HepG2 (cell line): Measurements from ENCODE around the gene KHK. TPM values are rescaled to one million over a fixed set of nuclear protein-coding genes. Genes with fewer than 3 reads are reported as not detected.

ENCODE experiments used
- ATAC-seq: fragments of 200-7000 bp; cut with Tn5 transposase; 3 replicates; pipeline ENCODE4 v1.9.1; 2020; ENCODE audit warnings: mild to moderate bottlenecking, moderate library complexity
- BruUV-seq: library from RNA; stranded (reverse); fragments of 400-500 nt; replicated peaks from 2 replicates; lab custom pipeline; 2021; lab: Mats Ljungman, UMichigan
- CTCF ChIA-PET: fragments of 300-600 bp; formaldehyde crosslinking; extraction: SDS; loops from one replicate; lab custom pipeline; 2021; ENCODE audit warnings: low total read pairs, inconsistent platforms, low intra/inter-chr PET ratio; lab: Yijun Ruan, JAX
- POLR2A ChIA-PET: fragments of 350-600 bp; sonication (Branson Sonifier 250); formaldehyde crosslinking; loops from one replicate; lab custom pipeline; 2020; ENCODE audit warnings: antibody characterized with exemption, inconsistent platforms; lab: Yijun Ruan, JAX
- DNase-seq: peaks from one replicate; pipeline ENCODE4 v3.0.0-alpha.2; 2015; ENCODE audit warnings: low spot score
- FAIRE-seq: peaks from 3 replicates; lab custom pipeline; 2011; peaks lifted over from hg19 to GRCh38; lab: Jason Lieb, UNC
- H2AFZ ChIP-seq: one replicate; pipeline ENCODE4 v1.6.1; 2011; ENCODE audit warnings: low read length, inconsistent platforms
- H3K27ac ChIP-seq: fragments of 300-600 bp; 3 replicates; pipeline ENCODE4 v1.8.0; 2011; ENCODE audit warnings: mixed run types, mild to moderate bottlenecking, mixed read lengths, low read length, inconsistent platforms; ENCODE audit not compliant: insufficient read depth; ENCODE audit errors: extremely low read length
- H3K27me3 ChIP-seq, 2 experiments: fragments of 200-600 bp in 1 of 2; 2 replicates in 1 of 2; 3 replicates in 1 of 2; pipeline versions ENCODE4 v1.6.0 to v1.8.0; 2011; ENCODE audit warnings: low read length in 2 of 2, mild to moderate bottlenecking in 2 of 2, moderate library complexity in 2 of 2, inconsistent platforms in 1 of 2; ENCODE audit not compliant: insufficient read depth in 2 of 2, control insufficient read depth in 1 of 2
- H3K36me3 ChIP-seq, 2 experiments: fragments of 200-600 bp in 1 of 2; replicated peaks in 1 of 2; 2 replicates in 1 of 2; 3 replicates in 1 of 2; pipeline versions ENCODE4 v1.5.1 to v1.8.0; 2011; ENCODE audit warnings: low read length in 2 of 2, inconsistent platforms in 1 of 2; ENCODE audit not compliant: insufficient read depth in 2 of 2, control insufficient read depth in 1 of 2
- H3K4me1 ChIP-seq: 2 replicates; pipeline ENCODE4 v1.5.1; 2012; ENCODE audit warnings: low read length, inconsistent platforms; ENCODE audit not compliant: insufficient read depth
- H3K4me2 ChIP-seq: 2 replicates; pipeline ENCODE4 v1.6.0; 2011; ENCODE audit warnings: low read depth, low read length, inconsistent platforms
- H3K4me3 ChIP-seq, 3 experiments: fragments of 200-600 bp in 1 of 3; sonication (generic), shearing (Covaris generic) in 1 of 3; replicated peaks in 1 of 3; 2 replicates each; pipeline ENCODE4 v1.5.1; 2011 to 2016; ENCODE audit warnings: low read length in 3 of 3, inconsistent platforms in 2 of 3, low read depth in 2 of 3, mild to moderate bottlenecking in 2 of 3, control low read depth in 1 of 3, mixed read lengths in 1 of 3; ENCODE audit not compliant: insufficient read depth in 1 of 3
- H3K79me2 ChIP-seq: one replicate; pipeline ENCODE4 v1.6.1; 2011; ENCODE audit warnings: low read length, inconsistent platforms; ENCODE audit not compliant: insufficient read depth
- H3K9ac ChIP-seq: 2 replicates; pipeline ENCODE4 v1.6.0; 2011; ENCODE audit warnings: mild to moderate bottlenecking, low read depth, low read length, inconsistent platforms; ENCODE audit not compliant: insufficient read depth
- H3K9me3 ChIP-seq: 2 replicates; pipeline ENCODE4 v1.5.1; 2012; ENCODE audit warnings: mild to moderate bottlenecking, low read length
- H4K20me1 ChIP-seq: 2 replicates; pipeline ENCODE4 v1.6.0; 2011; ENCODE audit warnings: inconsistent platforms, mild to moderate bottlenecking, low read length, moderate library complexity; ENCODE audit not compliant: insufficient read depth
- ATF3 ChIP-seq: sonication (generic); formaldehyde crosslinking; IDR thresholded peaks from 2 replicates; pipeline ENCODE4 v1.4.0; 2020; ENCODE audit warnings: missing genetic modification reagents
- CEBPB ChIP-seq: IDR thresholded peaks from 2 replicates; pipeline ENCODE4 v1.6.1; 2011; ENCODE audit warnings: low read depth, low read length, improper control_type of control experiment, borderline replicate concordance
- CEBPG ChIP-seq: IDR thresholded peaks from 2 replicates; pipeline ENCODE4 v1.6.1; 2016
- KLF12 ChIP-seq: sonication (generic); formaldehyde crosslinking; IDR thresholded peaks from 2 replicates; pipeline ENCODE4 v1.4.0; 2020; ENCODE audit warnings: missing genetic modification reagents, borderline replicate concordance
- MED8 ChIP-seq: sonication (generic); formaldehyde crosslinking; IDR thresholded peaks from 2 replicates; pipeline ENCODE4 v1.8.1; 2023; ENCODE audit warnings: mild to moderate bottlenecking, missing genetic modification reagents; ENCODE audit not compliant: insufficient replicate concordance
- NCOA2 ChIP-seq: sonication (generic); formaldehyde crosslinking; IDR thresholded peaks from 2 replicates; pipeline ENCODE4 v1.8.0; 2022; ENCODE audit warnings: inconsistent platforms
- ZNF292 ChIP-seq: sonication (generic); formaldehyde crosslinking; IDR thresholded peaks from 2 replicates; pipeline ENCODE4 v1.8.1; 2022; ENCODE audit warnings: mild to moderate bottlenecking, low read depth, missing genetic modification reagents, borderline replicate concordance
- ZNF562 ChIP-seq: sonication (generic); formaldehyde crosslinking; IDR thresholded peaks from 2 replicates; pipeline ENCODE4 v1.8.0; 2022; ENCODE audit warnings: missing genetic modification reagents, borderline replicate concordance
- WGBS: methylation state at CpG from one replicate; pipeline ENCODE4 v1.1.6; 2017; ENCODE audit warnings: low lambda C conversion rate; 5-methylcytosine and 5-hydroxymethylcytosine counted together
- in situ Hi-C: cut with HindIII; loops from 2 replicates; pipeline ENCODE4 v1.10.0; 2017; ENCODE audit warnings: low pct_unique_long_range_greater_than_20kb; ENCODE audit not compliant: extremely low pct_ligation_motif_present
- intact Hi-C: fragments of 100-400 bp; cut with micrococcal nuclease; formaldehyde crosslinking; loops from one replicate; pipeline ENCODE4 v1.10.0; 2022; ENCODE audit not compliant: unreplicated experiment
- polyA plus RNA-seq, 8 experiments: library from polyadenylated mRNA; depleted of rRNA in 3 of 8; stranded (reverse) in 7 of 8; unstranded in 1 of 8; fragments of >200 nt; fragmentation: Illumina TruSeq in 4 of 8; extraction: Trizol in 4 of 8; gene quantifications; 2 replicates each; pipeline versions ENCODE4 v1.2.1 to v1.2.3, GENCODE V29; 2011 to 2016; ENCODE audit warnings: low read depth in 4 of 8, missing spikeins in 1 of 8, mixed read lengths in 1 of 8; ENCODE audit not compliant: insufficient read depth in 1 of 8
- total RNA-seq, 5 experiments: library from RNA; depleted of rRNA; stranded (reverse); fragments of >200 nt; fragmentation: Illumina TruSeq; extraction: Trizol; gene quantifications; 2 replicates each; pipeline ENCODE4 v1.2.3, GENCODE V29; 2016; ENCODE audit warnings: low read depth in 1 of 5
- TF ChIP-seq, protein P1 (sequence below): sonication (generic); formaldehyde crosslinking; IDR thresholded peaks from 2 replicates; pipeline ENCODE4 v1.5.1; 2020; ENCODE audit warnings: missing genetic modification reagents, mild to moderate bottlenecking, borderline replicate concordance
- TF ChIP-seq, protein P2 (sequence below): sonication (generic); formaldehyde crosslinking; IDR thresholded peaks from 2 replicates; pipeline ENCODE4 v1.8.0; 2022; ENCODE audit warnings: low read depth, missing genetic modification reagents
- TF ChIP-seq, protein P3 (sequence below): sonication (generic); formaldehyde crosslinking; IDR thresholded peaks from 2 replicates; pipeline ENCODE4 v1.5.1; 2020; ENCODE audit warnings: mild to moderate bottlenecking, missing genetic modification reagents, borderline replicate concordance

The KHK gene
- total and polyA plus RNA-seq, 2 of the 13 experiments (the other 11 are each of a cell fraction or from before 2014, with no cell fraction given), result 40.9 to 99.2 TPM

DNA sequence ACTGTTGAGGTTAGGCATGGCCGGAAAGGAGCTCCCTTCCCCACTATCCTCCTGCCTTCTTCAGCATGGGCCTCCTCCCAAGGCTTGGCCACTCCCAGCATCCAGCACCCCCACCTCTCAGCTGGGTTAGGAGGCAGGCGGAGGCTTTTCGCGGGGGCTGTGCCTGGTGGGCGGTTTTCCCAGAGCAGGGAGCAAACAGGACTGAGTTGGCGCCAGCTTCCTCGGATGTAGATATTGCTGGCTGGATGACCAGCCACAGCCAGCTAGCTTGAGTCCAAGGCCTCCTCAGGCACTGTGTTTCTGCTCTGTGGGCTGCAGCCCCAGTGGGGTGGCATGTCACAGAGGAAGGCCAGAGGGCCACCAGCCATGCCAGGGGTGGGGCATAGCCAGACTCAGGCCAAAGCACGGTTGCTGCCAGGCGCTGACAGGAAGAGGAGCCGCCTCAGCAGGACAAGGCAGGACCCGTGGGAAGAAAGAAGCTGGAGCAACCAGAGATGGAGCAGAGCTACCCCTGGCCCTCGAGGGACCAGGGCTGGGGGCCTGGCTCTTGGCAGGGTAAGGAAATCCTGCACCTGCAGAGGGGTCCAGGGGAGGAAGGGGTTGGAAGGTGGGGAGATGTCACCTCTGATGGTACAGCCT is 62.3 kb downstream of the KHK start, which contains the start of gene TCF23 (continued):
- TF ChIP-seq ATF3 (CRISPR knock-in tag), result no peak
- TF ChIP-seq, protein P1, sequence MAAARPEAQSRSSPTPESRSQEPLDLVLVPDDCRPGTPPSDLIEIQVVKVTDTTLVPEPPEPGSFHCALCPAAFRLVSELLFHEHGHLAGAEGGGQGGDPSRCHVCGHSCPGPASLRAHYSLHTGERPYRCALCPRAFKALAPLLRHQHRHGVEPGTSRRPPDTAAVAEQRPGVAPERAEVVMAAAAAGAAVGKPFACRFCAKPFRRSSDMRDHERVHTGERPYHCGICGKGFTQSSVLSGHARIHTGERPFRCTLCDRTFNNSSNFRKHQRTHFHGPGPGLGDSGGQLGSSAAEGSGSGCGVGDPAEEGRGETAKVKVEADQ, result 0 out of 2 replicates have a peak, but pooled peaks have one; percentile 35
- no peak for TF ChIP-seq KLF12
- TF ChIP-seq, protein P2, sequence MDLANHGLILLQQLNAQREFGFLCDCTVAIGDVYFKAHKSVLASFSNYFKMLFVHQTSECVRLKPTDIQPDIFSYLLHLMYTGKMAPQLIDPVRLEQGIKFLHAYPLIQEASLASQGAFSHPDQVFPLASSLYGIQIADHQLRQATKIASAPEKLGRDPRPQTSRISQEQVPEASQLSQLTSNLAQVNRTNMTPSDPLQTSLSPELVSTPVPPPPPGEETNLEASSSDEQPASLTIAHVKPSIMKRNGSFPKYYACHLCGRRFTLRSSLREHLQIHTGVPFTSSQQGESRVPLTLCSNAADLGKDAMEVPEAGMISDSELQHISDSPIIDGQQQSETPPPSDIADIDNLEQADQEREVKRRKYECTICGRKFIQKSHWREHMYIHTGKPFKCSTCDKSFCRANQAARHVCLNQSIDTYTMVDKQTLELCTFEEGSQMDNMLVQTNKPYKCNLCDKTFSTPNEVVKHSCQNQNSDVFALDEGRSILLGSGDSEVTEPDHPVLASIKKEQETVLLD (CRISPR knock-in tag), result no peak
- TF ChIP-seq NCOA2 (CRISPR knock-in tag), result no peak

GRCh38 chr2:27149570-27150405 is 63.2 kb downstream of the KHK start:
- in situ Hi-C loops, result loop anchor here (5.0 kb wide), 1 partner anchor 38 kb away; no protein-coding TSS in a partner anchor
- Histone ChIP-seq H3K4me2 (peak overlapping the region; percentile 48), H3K27ac (no peak overlapping the region), H3K9me3 (no peaks in the 10 kb centered on the region), H3K36me3 (no peaks in the 10 kb centered on the region), H3K4me3 (peak overlapping the region in 1 of 3 experiments; percentile 18; a peak in 1 of 6 replicates), H2AFZ (peak overlapping the region; percentile 2), H3K9ac (peak overlapping the region; percentile 2), H3K79me2 (no peaks in the 10 kb centered on the region), H3K27me3 (peaks cover 0 to 2% of the 10 kb centered on the region in 2 experiments; a peak in 2 of 5 replicates), H3K4me1 (peaks cover 71% of the 10 kb centered on the region), H4K20me1 (no peaks in the 10 kb centered on the region)
- ATAC-seq, result peak; percentile 24
- CTCF ChIA-PET, result no interaction called here
- DNase-seq, result no peak
- POLR2A ChIA-PET, result interaction anchor here (1.5 to 1.9 kb wide), 2 partner anchors 15 to 42 kb away, joined by 4 read pairs; partner anchors contain the start of gene PREB
- FAIRE-seq, result no peak
- intact Hi-C loops, result no loop called here
- no TSS peak for BruUV-seq
- 69% methylated on average over 19 of the region's 29 CpGs for WGBS
- TF ChIP-seq CEBPB, result no peak
- TF ChIP-seq CEBPG, result no peak
- no peak for TF ChIP-seq MED8
- TF ChIP-seq ZNF292, result 0 out of 2 replicates have a peak, but pooled peaks have one; percentile 27
- TF ChIP-seq, protein P3, sequence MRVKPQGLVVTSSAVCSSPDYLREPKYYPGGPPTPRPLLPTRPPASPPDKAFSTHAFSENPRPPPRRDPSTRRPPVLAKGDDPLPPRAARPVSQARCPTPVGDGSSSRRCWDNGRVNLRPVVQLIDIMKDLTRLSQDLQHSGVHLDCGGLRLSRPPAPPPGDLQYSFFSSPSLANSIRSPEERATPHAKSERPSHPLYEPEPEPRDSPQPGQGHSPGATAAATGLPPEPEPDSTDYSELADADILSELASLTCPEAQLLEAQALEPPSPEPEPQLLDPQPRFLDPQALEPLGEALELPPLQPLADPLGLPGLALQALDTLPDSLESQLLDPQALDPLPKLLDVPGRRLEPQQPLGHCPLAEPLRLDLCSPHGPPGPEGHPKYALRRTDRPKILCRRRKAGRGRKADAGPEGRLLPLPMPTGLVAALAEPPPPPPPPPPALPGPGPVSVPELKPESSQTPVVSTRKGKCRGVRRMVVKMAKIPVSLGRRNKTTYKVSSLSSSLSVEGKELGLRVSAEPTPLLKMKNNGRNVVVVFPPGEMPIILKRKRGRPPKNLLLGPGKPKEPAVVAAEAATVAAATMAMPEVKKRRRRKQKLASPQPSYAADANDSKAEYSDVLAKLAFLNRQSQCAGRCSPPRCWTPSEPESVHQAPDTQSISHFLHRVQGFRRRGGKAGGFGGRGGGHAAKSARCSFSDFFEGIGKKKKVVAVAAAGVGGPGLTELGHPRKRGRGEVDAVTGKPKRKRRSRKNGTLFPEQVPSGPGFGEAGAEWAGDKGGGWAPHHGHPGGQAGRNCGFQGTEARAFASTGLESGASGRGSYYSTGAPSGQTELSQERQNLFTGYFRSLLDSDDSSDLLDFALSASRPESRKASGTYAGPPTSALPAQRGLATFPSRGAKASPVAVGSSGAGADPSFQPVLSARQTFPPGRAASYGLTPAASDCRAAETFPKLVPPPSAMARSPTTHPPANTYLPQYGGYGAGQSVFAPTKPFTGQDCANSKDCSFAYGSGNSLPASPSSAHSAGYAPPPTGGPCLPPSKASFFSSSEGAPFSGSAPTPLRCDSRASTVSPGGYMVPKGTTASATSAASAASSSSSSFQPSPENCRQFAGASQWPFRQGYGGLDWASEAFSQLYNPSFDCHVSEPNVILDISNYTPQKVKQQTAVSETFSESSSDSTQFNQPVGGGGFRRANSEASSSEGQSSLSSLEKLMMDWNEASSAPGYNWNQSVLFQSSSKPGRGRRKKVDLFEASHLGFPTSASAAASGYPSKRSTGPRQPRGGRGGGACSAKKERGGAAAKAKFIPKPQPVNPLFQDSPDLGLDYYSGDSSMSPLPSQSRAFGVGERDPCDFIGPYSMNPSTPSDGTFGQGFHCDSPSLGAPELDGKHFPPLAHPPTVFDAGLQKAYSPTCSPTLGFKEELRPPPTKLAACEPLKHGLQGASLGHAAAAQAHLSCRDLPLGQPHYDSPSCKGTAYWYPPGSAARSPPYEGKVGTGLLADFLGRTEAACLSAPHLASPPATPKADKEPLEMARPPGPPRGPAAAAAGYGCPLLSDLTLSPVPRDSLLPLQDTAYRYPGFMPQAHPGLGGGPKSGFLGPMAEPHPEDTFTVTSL (CRISPR knock-in tag), result no peak
- TF ChIP-seq KLF12, result no peak
- TF ChIP-seq ZNF562 (CRISPR knock-in tag), result no peak
